Measurements from ENCODE around the gene BCDIN3D. TPM values are rescaled to one million over a fixed set of nuclear protein-coding genes. Genes with fewer than 3 reads are reported as not detected.

The BCDIN3D gene
- total RNA-seq, 1 donor from 2014 or later: 5.3 TPM

- TF ChIP-seq, protein P1, sequence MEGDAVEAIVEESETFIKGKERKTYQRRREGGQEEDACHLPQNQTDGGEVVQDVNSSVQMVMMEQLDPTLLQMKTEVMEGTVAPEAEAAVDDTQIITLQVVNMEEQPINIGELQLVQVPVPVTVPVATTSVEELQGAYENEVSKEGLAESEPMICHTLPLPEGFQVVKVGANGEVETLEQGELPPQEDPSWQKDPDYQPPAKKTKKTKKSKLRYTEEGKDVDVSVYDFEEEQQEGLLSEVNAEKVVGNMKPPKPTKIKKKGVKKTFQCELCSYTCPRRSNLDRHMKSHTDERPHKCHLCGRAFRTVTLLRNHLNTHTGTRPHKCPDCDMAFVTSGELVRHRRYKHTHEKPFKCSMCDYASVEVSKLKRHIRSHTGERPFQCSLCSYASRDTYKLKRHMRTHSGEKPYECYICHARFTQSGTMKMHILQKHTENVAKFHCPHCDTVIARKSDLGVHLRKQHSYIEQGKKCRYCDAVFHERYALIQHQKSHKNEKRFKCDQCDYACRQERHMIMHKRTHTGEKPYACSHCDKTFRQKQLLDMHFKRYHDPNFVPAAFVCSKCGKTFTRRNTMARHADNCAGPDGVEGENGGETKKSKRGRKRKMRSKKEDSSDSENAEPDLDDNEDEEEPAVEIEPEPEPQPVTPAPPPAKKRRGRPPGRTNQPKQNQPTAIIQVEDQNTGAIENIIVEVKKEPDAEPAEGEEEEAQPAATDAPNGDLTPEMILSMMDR (IDR thresholded peaks at IDR 0.05): no peak
- peaks cover 51% of the 10 kb centered on the region for H3K4me1 Mint-ChIP-seq (ENCODE audit: unreplicated experiment)
- DNase-seq (ENCODE audit: extremely low spot score, unreplicated experiment): peak; percentile 98
- no peaks in the 10 kb centered on the region for H3K9me3 Mint-ChIP-seq (ENCODE audit: unreplicated experiment)
- H3K27me3 Mint-ChIP-seq (ENCODE audit: unreplicated experiment): no peaks in the 10 kb centered on the region
- peak within 1 kb of the TSS; percentile 90 for H3K4me3 Mint-ChIP-seq (ENCODE audit: unreplicated experiment)
- peak within 1 kb of the TSS; percentile 96 for H3K27ac Mint-ChIP-seq (ENCODE audit: unreplicated experiment)
- H3K36me3 Mint-ChIP-seq (ENCODE audit: unreplicated experiment): no peaks in the 10 kb centered on the region
Observed at GRCh38 chr12:49828133-49829091, 14.5 kb downstream of the BCDIN3D start, which contains the start of gene NCKAP5L. Gene NCKAP5L (minus strand): TSS chr12:49828413. CDS start chr12:49804044, 24,369 bp downstream.

- H3K9me3 Mint-ChIP-seq (ENCODE audit: unreplicated experiment): no peaks in the 10 kb centered on the region
- H3K36me3 Mint-ChIP-seq (ENCODE audit: unreplicated experiment): peaks cover 2% of the 10 kb centered on the region
- TF ChIP-seq, protein P1 (IDR thresholded peaks at IDR 0.05): no peak
- peak overlapping the region; percentile 90 for H3K27ac Mint-ChIP-seq (ENCODE audit: unreplicated experiment)
- H3K27me3 Mint-ChIP-seq (ENCODE audit: unreplicated experiment): no peaks in the 10 kb centered on the region
- peaks cover 48% of the 10 kb centered on the region for H3K4me1 Mint-ChIP-seq (ENCODE audit: unreplicated experiment)
- peak overlapping the region; percentile 90 for H3K4me3 Mint-ChIP-seq (ENCODE audit: unreplicated experiment)
- peak; percentile 91 for DNase-seq (ENCODE audit: extremely low spot score, unreplicated experiment)
Observed at GRCh38 chr12:49827401-49828099, 15.4 kb downstream of the BCDIN3D start.

- Mint-ChIP-seq H3K9me3 (ENCODE audit: unreplicated experiment) (no peaks in the 10 kb centered on the region), H3K27me3 (ENCODE audit: unreplicated experiment) (no peaks in the 10 kb centered on the region), H3K27ac (ENCODE audit: unreplicated experiment) (peak overlapping the region; percentile 90), H3K4me3 (ENCODE audit: unreplicated experiment) (peak overlapping the region; percentile 90), H3K36me3 (ENCODE audit: unreplicated experiment) (peaks cover 2% of the 10 kb centered on the region), H3K4me1 (ENCODE audit: unreplicated experiment) (peaks cover 45% of the 10 kb centered on the region)
- no peak for DNase-seq (ENCODE audit: extremely low spot score, unreplicated experiment)
- TF ChIP-seq, protein P1 (IDR thresholded peaks at IDR 0.05): no peak
Observed at GRCh38 chr12:49827051-49827400, 15.9 kb downstream of the BCDIN3D start.

- Mint-ChIP-seq H3K27me3 (ENCODE audit: unreplicated experiment) (no peaks in the 10 kb centered on the region), H3K4me1 (ENCODE audit: unreplicated experiment) (peaks cover 45% of the 10 kb centered on the region), H3K4me3 (ENCODE audit: unreplicated experiment) (no peak overlapping the region), H3K27ac (ENCODE audit: unreplicated experiment) (no peak overlapping the region), H3K36me3 (ENCODE audit: unreplicated experiment) (peaks cover 2% of the 10 kb centered on the region), H3K9me3 (ENCODE audit: unreplicated experiment) (no peaks in the 10 kb centered on the region)
- DNase-seq (ENCODE audit: extremely low spot score, unreplicated experiment): no peak
- TF ChIP-seq, protein P1 (IDR thresholded peaks at IDR 0.05): no peak
Observed at GRCh38 chr12:49825971-49826421, 16.9 kb downstream of the BCDIN3D start.
